G401 (cell line): ENCODE results near the gene SERPINE3. TPM values are rescaled to one million over a fixed set of nuclear protein-coding genes. Genes with fewer than 3 reads are reported as not detected.

Experiments
- DNase-seq: peaks from one replicate; pipeline ENCODE4 v3.0.0-alpha.2; 2015; ENCODE audit warnings: low spot score
- in situ Hi-C: cut with HindIII; loops from 2 replicates; pipeline ENCODE4 v1.10.0; 2016; ENCODE audit warnings: low sequenced_read_pairs, mixed read lengths
- total RNA-seq: library from RNA; depleted of rRNA; stranded (reverse); fragments of >200 nt; shearing (Covaris generic); gene quantifications from 2 replicates; pipeline ENCODE4 v1.2.3, GENCODE V29; 2014

The SERPINE3 gene
- total RNA-seq, 1 experiment from 2014 or later, result not detected

- in situ Hi-C loops, result no loop called here
- no peak for DNase-seq
Measured at GRCh38 chr13:51325837-51326236, 13.7 kb upstream of the SERPINE3 start.

GRCh38 chr13:51326777-51327176 is 12.7 kb upstream of the SERPINE3 start:
- no peak for DNase-seq
- in situ Hi-C loops, result no loop called here

GRCh38 chr13:51327961-51328360 is 11.5 kb upstream of the SERPINE3 start:
- in situ Hi-C loops, result no loop called here
- no peak for DNase-seq

GRCh38 chr13:51328488-51328887 is 11.0 kb upstream of the SERPINE3 start:
- in situ Hi-C loops, result no loop called here
- DNase-seq, result no peak

GRCh38 chr13:51329606-51330005 is 9.9 kb upstream of the SERPINE3 start:
- DNase-seq, result no peak
- in situ Hi-C loops, result no loop called here

- no peak for DNase-seq
- in situ Hi-C loops, result no loop called here
Measured at GRCh38 chr13:51330791-51331190, 8.7 kb upstream of the SERPINE3 start.

- in situ Hi-C loops, result no loop called here
- no peak for DNase-seq
Measured at GRCh38 chr13:51331354-51331861, 8.1 kb upstream of the SERPINE3 start.

- in situ Hi-C loops, result no loop called here
- no peak for DNase-seq
Measured at GRCh38 chr13:51332566-51333361, 6.7 kb upstream of the SERPINE3 start.

- in situ Hi-C loops, result no loop called here
- no peak for DNase-seq
Measured at GRCh38 chr13:51333421-51333820, 6.1 kb upstream of the SERPINE3 start.

- in situ Hi-C loops, result no loop called here
Measured at GRCh38 chr13:51333826-51334225, 5.7 kb upstream of the SERPINE3 start.

GRCh38 chr13:51336746-51337145 is 2.7 kb upstream of the SERPINE3 start:
- in situ Hi-C loops, result no loop called here
- no peak for DNase-seq

More at GRCh38 chr13:51333826-51334225, 5.7 kb upstream of the SERPINE3 start:
- no peak for DNase-seq

- no peak for DNase-seq
- in situ Hi-C loops, result no loop called here
Measured at GRCh38 chr13:51339952-51340732, 651 bp downstream of the SERPINE3 start.

- in situ Hi-C loops, result no loop called here
- no peak for DNase-seq
Measured at GRCh38 chr13:51341232-51341631, 1.7 kb downstream of the SERPINE3 start.

GRCh38 chr13:51341791-51342190 is 2.3 kb downstream of the SERPINE3 start:
- no peak for DNase-seq
- in situ Hi-C loops, result no loop called here

- no peak for DNase-seq
- in situ Hi-C loops, result no loop called here
Measured at GRCh38 chr13:51342706-51343105, 3.2 kb downstream of the SERPINE3 start.

GRCh38 chr13:51343475-51343874 is 4.0 kb downstream of the SERPINE3 start:
- in situ Hi-C loops, result no loop called here
- DNase-seq, result no peak

- in situ Hi-C loops, result no loop called here
- no peak for DNase-seq
Measured at GRCh38 chr13:51346397-51346796, 6.9 kb downstream of the SERPINE3 start.

- DNase-seq, result no peak
- in situ Hi-C loops, result no loop called here
Measured at GRCh38 chr13:51347099-51347498, 7.6 kb downstream of the SERPINE3 start.

- in situ Hi-C loops, result no loop called here
- DNase-seq, result no peak
Measured at GRCh38 chr13:51348069-51348967, 8.8 kb downstream of the SERPINE3 start.
